T-helper 1 cell (primary cell): Measurements from ENCODE around the gene FBN1.

Experiments
- DNase-seq, 5 donors: peaks; one replicate each; pipeline ENCODE4 v3.0.0-alpha.2; 2012 to 2020
- total RNA-seq, 4 donors: gene quantifications; one replicate each; lab custom pipeline; 2026; lab: John Stamatoyannopoulos, UW

Gene FBN1
- total RNA-seq, result 0.61 to 1.1 (median 0.66) reads per million in 4 donors

- DNase-seq, result no peak
Measured at GRCh38 chr15:48645558-48646330, at the start of gene FBN1. Gene FBN1 (minus strand): TSS chr15:48645709. CDS start chr15:48644769, 940 bp downstream.

DNA sequence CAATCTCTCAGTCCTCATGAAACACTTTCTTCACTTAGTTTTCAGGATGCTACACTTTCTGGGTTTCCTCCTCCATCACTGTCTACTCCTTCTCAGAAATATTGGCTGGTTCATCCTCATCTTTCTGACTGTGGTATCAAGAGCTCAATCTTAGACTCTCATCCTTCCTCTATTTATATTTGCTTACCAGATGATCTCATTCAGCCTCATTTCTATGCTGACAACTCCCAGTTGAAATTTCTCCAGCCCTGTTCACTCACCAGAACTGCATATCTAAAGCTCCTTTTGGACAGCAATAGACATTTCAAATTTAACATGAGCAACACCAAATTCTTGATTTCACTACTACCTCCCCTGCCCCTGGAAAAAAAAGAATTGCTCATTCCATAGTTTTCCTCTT, 48.0 kb upstream of the FBN1 start:
- DNase-seq, result no peak

GRCh38 chr15:48688493-48688892, 43.0 kb upstream of the FBN1 start:
- DNase-seq, result no peak

DNA sequence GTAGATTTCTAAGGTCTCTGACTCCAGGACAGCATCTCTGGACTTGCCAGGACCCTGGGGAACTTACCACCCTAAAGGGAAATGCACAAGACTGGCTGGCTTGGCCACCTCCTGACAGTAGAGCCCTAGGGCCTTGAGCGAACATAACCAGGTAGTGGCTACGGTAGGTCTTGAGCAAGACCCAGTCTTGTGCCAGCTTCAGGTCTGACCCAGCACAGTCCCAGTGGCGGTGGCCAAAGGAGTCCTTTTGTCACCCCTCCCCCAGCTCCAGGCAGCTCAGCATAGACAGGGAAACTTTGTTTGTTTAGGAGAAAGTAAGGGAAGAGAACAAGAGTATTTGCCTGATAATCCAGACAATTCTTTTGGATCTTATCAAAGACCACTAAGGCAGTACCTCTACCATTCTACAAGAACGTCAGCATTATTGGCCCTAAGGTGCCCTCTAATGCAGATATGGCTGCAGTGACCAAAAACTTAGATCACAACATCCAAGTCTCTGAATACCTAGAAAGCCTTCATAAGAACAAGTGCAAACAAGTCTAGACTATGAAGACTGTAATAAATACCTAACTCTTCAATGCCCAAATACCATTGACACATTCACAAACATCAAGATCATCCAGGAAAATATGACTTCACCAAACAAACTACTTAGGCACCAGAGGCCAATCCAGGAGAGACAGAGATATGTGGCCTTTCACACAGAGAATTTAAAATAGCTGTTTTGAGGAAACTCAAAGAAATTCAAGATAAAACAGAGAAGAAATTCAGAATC, 38.7 kb upstream of the FBN1 start:
- DNase-seq, result no peak

- DNase-seq, result no peak
Measured at GRCh38 chr15:48682942-48683651, 37.6 kb upstream of the FBN1 start.

DNA sequence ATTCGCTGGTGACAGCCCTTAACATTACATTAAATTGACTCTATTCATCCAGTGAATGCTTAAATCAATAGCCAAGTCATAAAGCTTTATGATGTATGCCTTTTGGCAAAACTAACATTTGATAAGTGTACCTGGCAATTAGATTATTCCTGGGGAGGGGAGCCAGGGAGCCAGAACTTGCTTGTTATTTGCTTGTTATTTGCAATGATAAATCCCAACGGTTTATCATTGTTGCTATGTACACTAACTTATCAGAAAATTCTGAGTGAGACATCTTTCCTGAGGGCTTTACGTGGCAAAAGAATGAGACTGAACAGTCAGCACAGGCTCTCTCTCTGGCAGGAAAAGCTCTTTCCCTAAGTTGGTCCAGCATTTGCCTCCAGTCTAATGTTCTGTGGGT, 35.8 kb upstream of the FBN1 start:
- DNase-seq, result no peak

GRCh38 chr15:48680841-48681240, 35.3 kb upstream of the FBN1 start:
- no peak for DNase-seq

GRCh38 chr15:48679952-48680351, 34.4 kb upstream of the FBN1 start:
- DNase-seq, result no peak

- DNase-seq, result no peak
Measured at GRCh38 chr15:48678851-48679250, 33.3 kb upstream of the FBN1 start.

DNA sequence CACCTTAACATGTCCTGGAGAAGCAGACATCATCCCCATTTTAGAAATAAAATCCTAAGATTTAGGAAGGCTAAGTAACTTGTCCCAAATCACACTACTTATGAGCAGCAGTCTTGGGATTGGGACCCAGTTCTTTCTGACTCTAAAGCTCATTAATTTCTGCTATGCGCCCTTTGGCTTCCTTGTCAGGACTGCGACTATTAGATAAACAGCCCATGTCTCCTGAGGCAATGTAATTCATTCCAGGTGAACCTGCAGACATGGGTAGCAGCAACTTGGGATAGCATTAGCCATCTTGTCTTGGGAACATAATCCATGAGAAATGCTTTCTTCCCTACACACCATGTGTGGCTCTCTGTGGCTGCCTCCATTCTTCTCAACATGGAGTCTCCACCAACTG, 32.3 kb upstream of the FBN1 start:
- DNase-seq, result no peak

GRCh38 chr15:48675436-48675835, 29.9 kb upstream of the FBN1 start:
- DNase-seq, result no peak

DNA sequence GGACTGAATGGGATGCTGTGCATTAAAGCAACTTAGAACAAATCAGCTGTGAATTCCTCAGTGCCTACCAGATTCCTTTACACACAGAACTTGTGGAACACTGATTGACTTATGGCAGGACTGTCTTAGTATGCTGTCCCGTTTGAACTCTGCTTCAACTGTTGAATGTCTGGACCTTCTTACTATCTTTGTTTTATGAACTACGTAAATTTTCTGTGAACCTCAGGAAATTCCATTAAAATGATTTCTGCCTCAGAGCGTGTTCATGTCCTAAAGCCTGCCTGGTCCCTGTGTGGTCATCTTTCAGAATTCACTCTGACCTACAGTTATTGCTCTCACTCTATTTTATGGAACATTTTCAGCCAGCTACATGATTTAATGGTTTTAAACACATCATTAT, 29.4 kb upstream of the FBN1 start:
- no peak for DNase-seq

DNA sequence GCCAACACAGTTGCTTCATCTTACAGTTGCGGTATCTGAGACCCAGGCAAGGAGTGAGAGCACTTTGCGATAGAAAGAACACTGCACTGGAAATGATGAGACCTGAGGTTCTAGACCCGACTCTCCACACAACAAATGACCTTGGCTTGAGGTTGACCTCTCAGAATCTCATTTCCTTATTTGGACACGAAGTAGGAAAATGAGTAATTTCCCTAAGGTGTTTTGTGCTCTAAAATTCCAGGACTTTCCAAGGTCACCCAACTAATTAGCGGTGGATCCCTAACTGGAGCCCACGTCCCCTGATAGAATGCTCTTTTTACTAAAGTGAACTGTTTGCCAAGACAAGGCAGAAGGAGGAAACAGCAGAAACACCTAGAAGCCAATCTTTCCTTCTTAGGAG, 26.7 kb upstream of the FBN1 start:
- DNase-seq, result no peak

- DNase-seq, result no peak
Measured at GRCh38 chr15:48671103-48672022, 25.9 kb upstream of the FBN1 start.

DNA sequence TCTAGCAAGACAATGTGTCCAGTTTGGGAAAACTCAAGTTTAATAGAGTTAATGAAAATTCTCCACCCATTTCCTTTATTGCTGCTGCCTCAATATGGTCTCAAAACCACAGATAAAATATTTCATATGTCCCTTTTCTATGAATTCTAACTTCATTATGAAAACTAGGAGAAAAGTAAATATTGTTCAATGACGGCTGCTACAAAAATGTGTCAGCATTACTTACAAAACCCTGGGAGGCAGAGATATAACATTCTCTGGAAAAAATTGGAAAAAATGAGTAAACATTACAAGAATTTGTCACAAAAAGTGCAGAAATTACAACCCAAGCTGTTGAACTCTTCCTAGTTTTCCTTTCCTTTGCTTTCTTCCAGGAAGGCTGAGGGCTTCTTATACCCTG, 22.2 kb upstream of the FBN1 start:
- DNase-seq, result no peak

GRCh38 chr15:48664436-48664835, 18.9 kb upstream of the FBN1 start:
- DNase-seq, result no peak

GRCh38 chr15:48657950-48658591, 12.6 kb upstream of the FBN1 start:
- no peak for DNase-seq

- no peak for DNase-seq
Measured at GRCh38 chr15:48654801-48655200, 9.3 kb upstream of the FBN1 start.

- DNase-seq, result no peak
Measured at GRCh38 chr15:48653913-48654670, 8.6 kb upstream of the FBN1 start.

GRCh38 chr15:48653216-48653615, 7.7 kb upstream of the FBN1 start:
- DNase-seq, result no peak

- DNase-seq, result no peak
Measured at GRCh38 chr15:48652510-48653076, 7.1 kb upstream of the FBN1 start.
